Measurements from ENCODE around the gene ALK.

ALK gene

DNA sequence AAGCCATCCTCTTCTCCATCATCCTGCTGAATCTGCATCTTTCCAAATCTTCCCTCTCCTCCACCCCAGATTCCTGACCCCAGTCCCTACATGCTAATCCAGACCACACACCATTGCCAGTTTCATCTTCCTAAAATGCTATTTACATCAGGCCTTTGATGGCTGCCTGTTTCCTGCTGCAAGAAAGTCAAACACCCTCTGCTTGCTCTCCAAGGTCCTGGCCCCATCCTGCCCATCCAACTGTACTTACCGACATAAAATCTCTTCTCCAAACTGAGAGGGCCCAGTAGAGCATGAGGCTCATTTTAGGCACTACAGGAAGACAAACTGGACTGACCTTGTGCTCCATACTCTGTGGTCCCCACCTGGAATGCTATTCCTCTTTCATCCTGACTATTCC lies 19.0 kb downstream of the ALK start:
- no peaks in the 10 kb centered on the region for H3K36me3 ChIP-seq (ENCODE audit: control insufficient read depth in 1 of 2, insufficient read depth in 2 of 2, low read length in 2 of 2)
- no peak overlapping the region for H3K4me3 ChIP-seq (ENCODE audit: low read depth in 1 of 2, low read length in 2 of 2)
- H3K27ac ChIP-seq (ENCODE audit: low read length) = no peak overlapping the region
- H3K9me3 ChIP-seq (ENCODE audit: control insufficient read depth in 1 of 2, low read length in 2 of 2) = no peaks in the 10 kb centered on the region
- no peaks in the 10 kb centered on the region for H3K4me1 ChIP-seq (ENCODE audit: control insufficient read depth in 1 of 2, insufficient read depth in 2 of 2, low read length in 2 of 2)
- no peaks in the 10 kb centered on the region for H3K27me3 ChIP-seq (ENCODE audit: low read depth, low read length)

DNA sequence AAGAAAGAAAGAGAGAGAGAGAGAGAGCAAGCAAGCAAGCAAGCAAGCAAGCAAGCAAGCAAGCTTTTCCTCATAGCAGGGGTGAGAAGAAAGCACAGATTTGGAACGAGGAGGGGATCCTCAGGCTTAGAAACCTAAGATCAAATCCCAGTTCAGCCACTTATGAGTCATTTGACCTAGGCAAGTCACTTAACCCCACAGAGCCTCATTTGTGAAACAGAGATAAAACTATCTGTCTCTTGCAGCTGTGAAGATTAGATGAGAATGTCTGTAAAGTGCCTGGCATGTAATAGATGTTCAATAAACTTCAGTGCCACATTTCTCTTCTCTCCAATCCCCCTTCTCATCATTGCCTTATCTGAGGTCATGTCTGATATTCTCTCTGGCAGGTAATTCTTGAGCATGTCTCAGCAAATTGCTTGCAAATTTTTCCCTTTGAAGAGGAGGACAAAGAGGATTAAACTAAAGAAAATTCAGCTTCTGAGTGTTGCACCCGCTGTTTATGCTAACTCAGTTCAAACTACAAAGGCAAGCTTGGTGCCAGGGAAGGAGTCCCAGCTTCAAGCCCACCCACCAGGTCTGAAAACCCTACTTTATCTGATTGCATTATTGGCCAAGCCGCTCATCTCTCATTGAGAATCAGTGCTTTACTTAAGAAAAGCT lies 20.3 kb downstream of the ALK start:
- H3K4me3 ChIP-seq (ENCODE audit: low read depth in 1 of 2, low read length in 2 of 2) = no peak overlapping the region
- H3K36me3 ChIP-seq (ENCODE audit: control insufficient read depth in 1 of 2, insufficient read depth in 2 of 2, low read length in 2 of 2) = no peaks in the 10 kb centered on the region
- no peaks in the 10 kb centered on the region for H3K4me1 ChIP-seq (ENCODE audit: control insufficient read depth in 1 of 2, insufficient read depth in 2 of 2, low read length in 2 of 2)

DNA sequence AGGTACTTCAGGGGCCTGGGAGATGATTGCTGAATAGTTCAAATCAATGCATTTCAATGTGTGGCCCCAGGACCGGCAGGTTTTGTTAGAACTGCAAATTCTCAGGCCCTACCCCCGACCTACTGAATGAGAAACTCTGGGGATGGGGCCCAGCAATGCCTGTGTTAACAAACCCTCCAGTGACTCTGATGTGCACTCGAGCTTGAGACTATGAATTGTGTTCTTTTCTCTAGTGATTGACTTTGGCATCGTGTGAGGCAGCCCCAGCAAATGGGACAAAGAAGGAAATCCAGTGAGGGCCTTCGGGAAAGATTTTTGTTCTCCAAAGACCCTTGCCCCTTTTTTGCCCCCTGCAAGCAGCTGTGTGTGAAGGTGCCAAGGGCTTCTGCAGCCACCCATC lies 22.4 kb downstream of the ALK start:
- Histone ChIP-seq H3K27me3 (ENCODE audit: low read depth, low read length) (no peaks in the 10 kb centered on the region), H3K9me3 (ENCODE audit: control insufficient read depth in 1 of 2, low read length in 2 of 2) (no peaks in the 10 kb centered on the region), H3K4me1 (ENCODE audit: control insufficient read depth in 1 of 2, insufficient read depth in 2 of 2, low read length in 2 of 2) (no peaks in the 10 kb centered on the region), H3K27ac (ENCODE audit: low read length) (no peak overlapping the region), H3K36me3 (ENCODE audit: control insufficient read depth in 1 of 2, insufficient read depth in 2 of 2, low read length in 2 of 2) (no peaks in the 10 kb centered on the region), H3K4me3 (ENCODE audit: low read depth in 1 of 2, low read length in 2 of 2) (no peak overlapping the region)

More for the DNA sequence above, 20.3 kb downstream of the ALK start:
- Histone ChIP-seq H3K9me3 (ENCODE audit: control insufficient read depth in 1 of 2, low read length in 2 of 2) (no peaks in the 10 kb centered on the region), H3K27ac (ENCODE audit: low read length) (no peak overlapping the region), H3K27me3 (ENCODE audit: low read depth, low read length) (no peaks in the 10 kb centered on the region)

DNA sequence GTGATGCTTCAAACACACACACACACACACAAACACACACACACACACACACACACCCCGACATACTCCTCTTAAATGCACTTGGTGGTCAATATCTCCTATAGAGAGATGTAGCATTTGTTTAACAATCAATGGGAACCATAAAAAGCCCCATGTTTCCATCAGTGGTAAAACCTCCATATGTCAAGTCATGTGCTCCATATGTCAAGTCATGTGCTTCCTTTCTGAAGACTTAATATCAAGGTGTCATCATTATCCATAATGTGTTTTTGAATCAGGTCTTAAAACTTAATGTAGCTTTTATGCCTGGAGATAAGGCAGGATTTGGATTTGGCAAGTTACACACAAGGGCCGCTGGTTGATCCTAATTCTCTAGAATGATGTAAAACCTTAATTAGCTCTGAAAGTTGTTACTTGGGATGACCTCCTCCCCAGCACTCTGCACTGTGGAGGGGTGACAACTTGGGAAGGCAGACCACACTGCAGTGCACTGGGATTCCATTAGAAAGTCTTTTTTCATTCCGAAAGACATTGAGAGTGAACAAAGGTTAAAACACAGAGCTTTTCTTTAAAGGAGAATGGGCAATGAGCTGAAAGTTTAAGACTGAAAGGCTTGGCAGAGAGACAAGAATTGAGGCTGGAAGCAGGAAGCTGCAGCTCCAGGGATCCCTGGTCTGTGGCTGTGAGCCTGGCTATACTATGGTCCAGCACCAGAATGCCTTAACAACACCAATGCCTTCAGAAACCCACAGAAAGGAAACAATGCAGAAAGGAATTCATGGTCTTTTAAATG lies 26.4 kb downstream of the ALK start:
- H3K27me3 ChIP-seq (ENCODE audit: low read depth, low read length) = no peaks in the 10 kb centered on the region
- no peak overlapping the region for H3K4me3 ChIP-seq (ENCODE audit: low read depth in 1 of 2, low read length in 2 of 2)
- H3K4me1 ChIP-seq (ENCODE audit: control insufficient read depth in 1 of 2, insufficient read depth in 2 of 2, low read length in 2 of 2) = no peaks in the 10 kb centered on the region
- H3K27ac ChIP-seq (ENCODE audit: low read length) = no peak overlapping the region
- H3K36me3 ChIP-seq (ENCODE audit: control insufficient read depth in 1 of 2, insufficient read depth in 2 of 2, low read length in 2 of 2) = no peaks in the 10 kb centered on the region
- H3K9me3 ChIP-seq (ENCODE audit: control insufficient read depth in 1 of 2, low read length in 2 of 2) = peaks cover 0 to 4% of the 10 kb centered on the region in 2 donors

DNA sequence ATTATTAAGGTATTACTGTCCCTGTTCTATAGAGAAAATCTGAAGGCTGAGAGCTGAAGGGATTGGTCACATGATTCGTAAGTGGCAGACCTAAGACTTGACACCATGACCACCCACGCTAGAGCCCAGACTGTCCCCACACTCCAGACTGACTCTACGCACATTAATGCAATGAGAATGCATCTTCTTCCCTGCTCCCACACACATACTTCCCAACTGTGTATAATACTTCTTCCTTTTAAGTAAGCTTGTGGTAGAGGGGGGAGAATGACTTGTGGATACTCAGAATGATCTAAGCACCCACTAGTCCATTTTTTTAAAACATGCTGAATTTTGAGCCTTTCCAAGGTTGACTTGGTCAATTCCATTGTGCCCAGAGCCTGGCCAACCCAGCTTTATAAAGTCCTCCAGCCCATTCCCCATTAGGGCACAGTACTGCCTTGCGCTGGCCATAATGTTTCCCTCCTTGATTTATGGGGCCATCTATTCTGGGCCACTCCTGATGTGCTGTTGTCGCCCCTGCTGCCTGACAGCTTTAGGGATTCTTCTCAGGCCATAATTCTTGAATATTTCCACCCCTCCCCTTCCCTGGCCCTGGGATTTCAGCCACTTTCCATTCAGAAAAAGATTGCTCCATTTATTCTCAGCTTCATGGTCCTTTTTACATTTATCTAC lies 28.7 kb downstream of the ALK start:
- H3K27ac ChIP-seq (ENCODE audit: low read length) = no peak overlapping the region

DNA sequence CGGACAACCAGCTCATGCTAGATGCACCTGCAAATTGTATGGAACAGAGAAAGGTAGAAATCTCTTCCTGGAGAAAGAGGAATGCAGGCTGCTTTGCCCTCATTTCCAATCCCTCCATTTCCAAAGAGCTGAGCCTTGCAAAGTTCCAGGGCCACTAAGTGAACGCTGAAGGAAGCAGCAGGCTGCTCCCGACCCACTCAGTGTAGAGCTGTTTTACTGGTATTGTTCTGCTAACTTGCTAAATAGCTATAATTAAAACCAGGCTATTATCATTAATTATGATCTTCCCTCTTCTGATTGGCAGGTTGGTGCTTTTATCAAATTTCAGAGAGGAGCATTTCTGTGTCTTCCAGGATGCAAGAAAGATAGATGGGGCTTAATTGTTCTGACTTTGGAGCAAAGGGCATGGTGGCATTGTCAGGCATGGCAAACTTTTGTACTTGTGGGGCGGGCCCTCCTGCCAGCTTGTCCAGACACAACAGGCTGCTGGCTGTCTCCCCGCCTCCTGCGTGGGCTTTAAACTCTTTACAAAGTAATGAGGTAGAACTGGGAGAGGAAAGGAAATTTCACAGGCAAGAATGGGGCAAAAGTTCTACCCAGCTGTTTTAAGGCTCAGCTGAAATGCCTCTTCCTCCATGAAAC lies 40.2 kb downstream of the ALK start:
- no peak overlapping the region for H3K4me3 ChIP-seq (ENCODE audit: low read depth in 1 of 2, low read length in 2 of 2)
- H3K27me3 ChIP-seq (ENCODE audit: low read depth, low read length) = no peaks in the 10 kb centered on the region
- H3K27ac ChIP-seq (ENCODE audit: low read length) = no peak overlapping the region
- H3K4me1 ChIP-seq (ENCODE audit: control insufficient read depth in 1 of 2, insufficient read depth in 2 of 2, low read length in 2 of 2) = no peaks in the 10 kb centered on the region
- no peaks in the 10 kb centered on the region for H3K36me3 ChIP-seq (ENCODE audit: control insufficient read depth in 1 of 2, insufficient read depth in 2 of 2, low read length in 2 of 2)
- H3K9me3 ChIP-seq (ENCODE audit: control insufficient read depth in 1 of 2, low read length in 2 of 2) = peaks cover 0 to 4% of the 10 kb centered on the region in 2 donors

More for the DNA sequence above, 28.7 kb downstream of the ALK start:
- Histone ChIP-seq H3K27me3 (ENCODE audit: low read depth, low read length) (no peaks in the 10 kb centered on the region), H3K4me1 (ENCODE audit: control insufficient read depth in 1 of 2, insufficient read depth in 2 of 2, low read length in 2 of 2) (no peaks in the 10 kb centered on the region), H3K9me3 (ENCODE audit: control insufficient read depth in 1 of 2, low read length in 2 of 2) (peaks cover 0 to 4% of the 10 kb centered on the region in 2 donors), H3K36me3 (ENCODE audit: control insufficient read depth in 1 of 2, insufficient read depth in 2 of 2, low read length in 2 of 2) (no peaks in the 10 kb centered on the region), H3K4me3 (ENCODE audit: low read depth in 1 of 2, low read length in 2 of 2) (no peak overlapping the region)

DNA sequence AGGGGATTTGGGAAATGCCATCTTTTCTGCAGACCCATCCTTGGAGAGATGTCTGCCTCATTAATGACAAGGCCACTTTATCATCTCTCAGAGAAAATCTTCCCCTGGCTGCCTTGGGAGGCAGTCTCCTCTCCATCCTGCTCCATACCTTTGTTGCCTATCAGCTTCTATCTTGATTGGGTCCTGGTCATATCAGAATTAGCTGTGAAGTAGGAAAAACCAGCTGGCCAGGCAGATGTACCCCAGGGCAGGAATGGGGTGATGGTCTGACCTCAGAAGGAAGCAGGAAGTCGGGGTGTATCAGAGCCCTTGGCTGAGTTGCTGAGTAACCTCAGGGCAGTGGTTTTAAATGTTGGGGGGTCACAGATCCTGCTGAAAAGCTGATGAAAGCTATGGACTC lies 41.3 kb downstream of the ALK start:
- no peak overlapping the region for H3K4me3 ChIP-seq (ENCODE audit: low read depth in 1 of 2, low read length in 2 of 2)
- H3K9me3 ChIP-seq (ENCODE audit: control insufficient read depth in 1 of 2, low read length in 2 of 2) = peaks cover 0 to 2% of the 10 kb centered on the region in 2 donors
- H3K27ac ChIP-seq (ENCODE audit: low read length) = no peak overlapping the region
- no peaks in the 10 kb centered on the region for H3K27me3 ChIP-seq (ENCODE audit: low read depth, low read length)
- no peaks in the 10 kb centered on the region for H3K36me3 ChIP-seq (ENCODE audit: control insufficient read depth in 1 of 2, insufficient read depth in 2 of 2, low read length in 2 of 2)
- H3K4me1 ChIP-seq (ENCODE audit: control insufficient read depth in 1 of 2, insufficient read depth in 2 of 2, low read length in 2 of 2) = no peaks in the 10 kb centered on the region

DNA sequence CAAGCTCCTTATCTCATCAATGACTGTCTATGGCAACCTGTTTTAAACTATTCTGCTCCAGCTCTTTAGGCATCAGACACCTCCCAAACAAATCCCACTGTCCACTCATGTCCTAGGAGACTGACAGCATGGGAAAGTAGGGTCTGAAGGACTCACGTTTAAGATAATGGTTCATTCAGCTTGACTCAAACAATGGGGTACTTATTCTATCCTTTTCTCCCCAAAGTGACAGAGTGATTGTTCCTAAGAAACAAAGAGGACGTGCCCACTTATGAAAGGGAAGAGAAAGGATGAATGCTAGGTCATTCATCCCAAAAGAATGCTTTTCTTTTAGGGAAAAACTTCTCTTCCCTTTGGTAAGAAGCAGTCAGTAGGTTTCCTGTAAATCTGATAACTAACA lies 41.9 kb downstream of the ALK start:
- no peaks in the 10 kb centered on the region for H3K4me1 ChIP-seq (ENCODE audit: control insufficient read depth in 1 of 2, insufficient read depth in 2 of 2, low read length in 2 of 2)
- no peaks in the 10 kb centered on the region for H3K36me3 ChIP-seq (ENCODE audit: control insufficient read depth in 1 of 2, insufficient read depth in 2 of 2, low read length in 2 of 2)
- no peak overlapping the region for H3K27ac ChIP-seq (ENCODE audit: low read length)
- no peak overlapping the region for H3K4me3 ChIP-seq (ENCODE audit: low read depth in 1 of 2, low read length in 2 of 2)
- H3K27me3 ChIP-seq (ENCODE audit: low read depth, low read length) = no peaks in the 10 kb centered on the region
- H3K9me3 ChIP-seq (ENCODE audit: control insufficient read depth in 1 of 2, low read length in 2 of 2) = no peaks in the 10 kb centered on the region

DNA sequence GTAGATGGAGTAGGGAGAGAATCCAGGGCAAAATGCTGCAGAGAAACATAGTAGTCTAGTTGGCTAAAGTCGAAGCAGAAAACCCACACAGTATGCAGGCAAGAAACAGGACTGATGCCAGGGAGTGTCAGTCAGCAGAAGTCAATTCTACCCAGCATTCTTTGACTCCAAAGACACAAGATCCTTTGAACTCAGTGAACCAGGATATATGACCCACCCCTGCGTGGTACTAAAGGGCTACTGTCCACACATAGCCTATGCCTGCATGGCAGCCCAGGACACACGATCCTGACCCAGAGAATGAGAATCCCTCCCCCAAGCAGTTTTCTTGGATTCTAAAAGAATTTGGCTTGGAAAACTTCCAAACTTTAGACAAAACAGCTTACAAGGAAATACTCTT lies 42.5 kb downstream of the ALK start:
- Histone ChIP-seq H3K4me3 (ENCODE audit: low read depth in 1 of 2, low read length in 2 of 2) (no peak overlapping the region), H3K9me3 (ENCODE audit: control insufficient read depth in 1 of 2, low read length in 2 of 2) (no peaks in the 10 kb centered on the region), H3K36me3 (ENCODE audit: control insufficient read depth in 1 of 2, insufficient read depth in 2 of 2, low read length in 2 of 2) (no peaks in the 10 kb centered on the region), H3K27ac (ENCODE audit: low read length) (no peak overlapping the region), H3K27me3 (ENCODE audit: low read depth, low read length) (no peaks in the 10 kb centered on the region), H3K4me1 (ENCODE audit: control insufficient read depth in 1 of 2, insufficient read depth in 2 of 2, low read length in 2 of 2) (no peaks in the 10 kb centered on the region)

DNA sequence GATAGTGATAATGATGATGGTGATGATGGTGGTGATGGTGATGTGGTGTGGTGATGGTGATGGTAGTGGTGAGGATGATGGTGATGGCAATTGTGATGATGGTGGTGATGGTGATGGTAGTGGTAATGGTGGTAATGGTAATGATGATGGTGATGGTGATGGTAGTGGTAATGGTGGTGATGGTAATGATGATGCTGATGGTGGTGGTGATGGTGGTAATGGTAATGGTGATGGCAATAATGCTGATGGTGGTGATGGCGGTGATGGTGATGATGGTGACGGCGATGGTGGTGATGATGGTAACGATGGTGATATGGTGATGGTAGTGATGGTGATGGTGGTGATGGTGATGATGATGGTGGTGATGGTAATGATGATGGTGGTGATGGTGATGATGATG lies 45.0 kb downstream of the ALK start:
- H3K27me3 ChIP-seq (ENCODE audit: low read depth, low read length) = no peaks in the 10 kb centered on the region
- H3K4me3 ChIP-seq (ENCODE audit: low read depth in 1 of 2, low read length in 2 of 2) = no peak overlapping the region
- H3K9me3 ChIP-seq (ENCODE audit: control insufficient read depth in 1 of 2, low read length in 2 of 2) = no peaks in the 10 kb centered on the region
- no peaks in the 10 kb centered on the region for H3K36me3 ChIP-seq (ENCODE audit: control insufficient read depth in 1 of 2, insufficient read depth in 2 of 2, low read length in 2 of 2)
- H3K27ac ChIP-seq (ENCODE audit: low read length) = no peak overlapping the region
- no peaks in the 10 kb centered on the region for H3K4me1 ChIP-seq (ENCODE audit: control insufficient read depth in 1 of 2, insufficient read depth in 2 of 2, low read length in 2 of 2)

DNA sequence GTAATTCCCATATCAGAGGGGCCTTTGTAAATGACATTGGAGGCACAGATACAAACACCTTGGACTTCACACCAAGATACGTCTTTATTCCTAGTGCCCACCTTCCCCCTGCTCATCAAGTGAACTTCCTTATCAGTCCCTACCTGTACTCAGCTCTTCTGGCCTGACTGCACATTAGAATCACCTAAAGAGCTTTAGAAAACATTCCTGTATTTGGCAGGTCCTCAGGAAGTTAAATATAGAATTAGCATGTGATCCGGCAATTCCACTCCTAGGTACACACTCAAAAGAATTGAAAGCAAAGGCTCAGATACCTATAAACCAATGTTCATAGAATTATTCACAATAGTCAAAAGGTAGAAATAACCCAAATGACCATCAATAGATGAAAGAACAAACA lies 46.6 kb downstream of the ALK start:
- Histone ChIP-seq H3K36me3 (ENCODE audit: control insufficient read depth in 1 of 2, insufficient read depth in 2 of 2, low read length in 2 of 2) (no peaks in the 10 kb centered on the region), H3K4me1 (ENCODE audit: control insufficient read depth in 1 of 2, insufficient read depth in 2 of 2, low read length in 2 of 2) (no peaks in the 10 kb centered on the region), H3K9me3 (ENCODE audit: control insufficient read depth in 1 of 2, low read length in 2 of 2) (no peaks in the 10 kb centered on the region), H3K27ac (ENCODE audit: low read length) (no peak overlapping the region), H3K4me3 (ENCODE audit: low read depth in 1 of 2, low read length in 2 of 2) (no peak overlapping the region), H3K27me3 (ENCODE audit: low read depth, low read length) (no peaks in the 10 kb centered on the region)
